Esophagus muscularis mucosa (tissue), 4 donors: ENCODE data around the gene ALS2CL.

ENCODE experiments used
- EP300 ChIP-seq: sonication (generic); formaldehyde crosslinking; IDR thresholded peaks from one replicate; pipeline ENCODE4 v1.6.1; 2017; ENCODE audit warnings: antibody characterized with exemption
- POLR2A ChIP-seq: fragments of 450-650 bp; IDR thresholded peaks from one replicate; pipeline ENCODE4 v1.6.1; 2017; ENCODE audit warnings: antibody characterized with exemption, moderate library complexity, mild to moderate bottlenecking, low read depth
- POLR2AphosphoS5 ChIP-seq, 2 donors: sonication (generic); formaldehyde crosslinking; IDR thresholded peaks; one replicate each; pipeline ENCODE4 v1.6.1; 2017; ENCODE audit warnings: antibody characterized with exemption in 2 of 2
- TF ChIP-seq, protein P1 (sequence below), 3 experiments: fragments of 200-600 bp in 2 of 3; fragments of 450-650 bp in 1 of 3; sonication (generic) in 2 of 3; IDR thresholded peaks; one replicate each; pipeline ENCODE4 v1.5.1; 2017 to 2019; ENCODE audit warnings: antibody characterized with exemption in 3 of 3, mild to moderate bottlenecking in 2 of 3, moderate library complexity in 1 of 3

DNA sequence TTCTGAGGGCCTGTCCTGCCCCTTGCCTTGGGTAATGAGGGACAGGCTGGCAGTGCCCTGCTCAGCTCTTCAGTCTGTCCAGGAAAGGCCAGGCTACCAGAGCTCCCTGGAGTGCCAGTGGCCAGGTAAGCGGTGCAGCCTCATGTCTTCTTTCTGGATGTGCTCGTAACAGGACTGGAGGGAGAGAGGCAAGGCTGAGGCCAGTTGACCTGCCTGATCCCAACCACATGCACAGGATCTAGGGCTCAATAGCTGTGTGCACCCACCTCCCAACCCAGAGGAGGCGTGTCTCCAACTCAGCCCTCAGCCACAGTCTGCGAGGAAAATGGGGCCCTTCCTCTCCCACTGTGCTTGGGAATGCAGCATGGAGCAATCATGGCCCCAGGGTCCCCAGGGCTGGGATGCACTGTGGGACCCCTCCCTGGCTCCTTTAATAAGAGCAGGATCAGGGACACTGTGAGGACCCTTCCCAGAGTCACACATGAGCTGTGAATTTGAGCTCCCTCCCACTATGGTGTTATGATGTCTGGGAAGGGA lies 22.5 kb downstream of the ALS2CL start:
- TF ChIP-seq EP300 (no peak), POLR2A (no peak), POLR2AphosphoS5 (IDR thresholded peaks at IDR 0.05) (no peak)
- TF ChIP-seq, protein P1, sequence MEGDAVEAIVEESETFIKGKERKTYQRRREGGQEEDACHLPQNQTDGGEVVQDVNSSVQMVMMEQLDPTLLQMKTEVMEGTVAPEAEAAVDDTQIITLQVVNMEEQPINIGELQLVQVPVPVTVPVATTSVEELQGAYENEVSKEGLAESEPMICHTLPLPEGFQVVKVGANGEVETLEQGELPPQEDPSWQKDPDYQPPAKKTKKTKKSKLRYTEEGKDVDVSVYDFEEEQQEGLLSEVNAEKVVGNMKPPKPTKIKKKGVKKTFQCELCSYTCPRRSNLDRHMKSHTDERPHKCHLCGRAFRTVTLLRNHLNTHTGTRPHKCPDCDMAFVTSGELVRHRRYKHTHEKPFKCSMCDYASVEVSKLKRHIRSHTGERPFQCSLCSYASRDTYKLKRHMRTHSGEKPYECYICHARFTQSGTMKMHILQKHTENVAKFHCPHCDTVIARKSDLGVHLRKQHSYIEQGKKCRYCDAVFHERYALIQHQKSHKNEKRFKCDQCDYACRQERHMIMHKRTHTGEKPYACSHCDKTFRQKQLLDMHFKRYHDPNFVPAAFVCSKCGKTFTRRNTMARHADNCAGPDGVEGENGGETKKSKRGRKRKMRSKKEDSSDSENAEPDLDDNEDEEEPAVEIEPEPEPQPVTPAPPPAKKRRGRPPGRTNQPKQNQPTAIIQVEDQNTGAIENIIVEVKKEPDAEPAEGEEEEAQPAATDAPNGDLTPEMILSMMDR (IDR thresholded peaks at IDR 0.05), result no peak
